Measurements from ENCODE around the gene RNF4. TPM values are rescaled to one million over a fixed set of nuclear protein-coding genes. Genes with fewer than 3 reads are reported as not detected.

RNF4 gene
- total RNA-seq, 1 donor: 68.8 TPM

- Histone ChIP-seq H4K20me1 (ENCODE audit: insufficient read depth, low read length) (peaks cover 85% of the 10 kb centered on the region), H2AFZ (ENCODE audit: low read length) (no peak overlapping the region), H3K27me3 (ENCODE audit: insufficient read depth, low read length) (no peaks in the 10 kb centered on the region), H3K4me3 (ENCODE audit: insufficient read depth, low read length) (no peak overlapping the region), H3K9me3 (ENCODE audit: low read depth, low read length) (no peaks in the 10 kb centered on the region), H3K4me1 (ENCODE audit: insufficient read depth, low read length) (peaks cover 18% of the 10 kb centered on the region), H3K27ac (ENCODE audit: low read depth, low read length) (no peak overlapping the region), H3K4me2 (ENCODE audit: insufficient read depth, low read length) (no peak overlapping the region), H3K36me3 (ENCODE audit: insufficient read depth, low read length) (peaks cover 9% of the 10 kb centered on the region), H3K79me2 (ENCODE audit: insufficient read depth, low read length) (peaks cover 100% of the 10 kb centered on the region)
- no peak for DNase-seq (ENCODE audit: insufficient read length, low spot score, missing footprints)
- TF ChIP-seq CTCF (IDR thresholded peaks at IDR 0.05; ENCODE audit: extremely low read depth, low read depth, low read length): no peak
Observed at GRCh38 chr4:2485956-2486355, 17.1 kb downstream of the RNF4 start.

GRCh38 chr4:2486981-2487380 is 18.1 kb downstream of the RNF4 start:
- Histone ChIP-seq H3K27ac (ENCODE audit: low read depth, low read length) (no peak overlapping the region), H3K9me3 (ENCODE audit: low read depth, low read length) (no peaks in the 10 kb centered on the region), H3K36me3 (ENCODE audit: insufficient read depth, low read length) (peaks cover 17% of the 10 kb centered on the region), H3K4me2 (ENCODE audit: insufficient read depth, low read length) (no peak overlapping the region), H2AFZ (ENCODE audit: low read length) (no peak overlapping the region), H4K20me1 (ENCODE audit: insufficient read depth, low read length) (peaks cover 79% of the 10 kb centered on the region), H3K4me3 (ENCODE audit: insufficient read depth, low read length) (no peak overlapping the region), H3K4me1 (ENCODE audit: insufficient read depth, low read length) (peaks cover 18% of the 10 kb centered on the region), H3K79me2 (ENCODE audit: insufficient read depth, low read length) (peaks cover 98% of the 10 kb centered on the region), H3K27me3 (ENCODE audit: insufficient read depth, low read length) (no peaks in the 10 kb centered on the region)
- DNase-seq (ENCODE audit: insufficient read length, low spot score, missing footprints): peak; percentile 55
- TF ChIP-seq CTCF (IDR thresholded peaks at IDR 0.05; ENCODE audit: extremely low read depth, low read depth, low read length): no peak

- H3K4me1 ChIP-seq (ENCODE audit: insufficient read depth, low read length): peaks cover 17% of the 10 kb centered on the region
- H4K20me1 ChIP-seq (ENCODE audit: insufficient read depth, low read length): peaks cover 78% of the 10 kb centered on the region
- H2AFZ ChIP-seq (ENCODE audit: low read length): no peak overlapping the region
- H3K4me3 ChIP-seq (ENCODE audit: insufficient read depth, low read length): no peak overlapping the region
- no peaks in the 10 kb centered on the region for H3K9me3 ChIP-seq (ENCODE audit: low read depth, low read length)
- H3K36me3 ChIP-seq (ENCODE audit: insufficient read depth, low read length): peaks cover 23% of the 10 kb centered on the region
- no peak overlapping the region for H3K27ac ChIP-seq (ENCODE audit: low read depth, low read length)
- peaks cover 98% of the 10 kb centered on the region for H3K79me2 ChIP-seq (ENCODE audit: insufficient read depth, low read length)
- no peak for TF ChIP-seq CTCF (IDR thresholded peaks at IDR 0.05; ENCODE audit: extremely low read depth, low read depth, low read length)
- no peak overlapping the region for H3K4me2 ChIP-seq (ENCODE audit: insufficient read depth, low read length)
- no peak for DNase-seq (ENCODE audit: insufficient read length, low spot score, missing footprints)
- H3K27me3 ChIP-seq (ENCODE audit: insufficient read depth, low read length): no peaks in the 10 kb centered on the region
Observed at GRCh38 chr4:2487632-2488031, 18.7 kb downstream of the RNF4 start.

- DNase-seq (ENCODE audit: insufficient read length, low spot score, missing footprints): peak; percentile 48
- H3K79me2 ChIP-seq (ENCODE audit: insufficient read depth, low read length): peaks cover 97% of the 10 kb centered on the region
- H3K4me3 ChIP-seq (ENCODE audit: insufficient read depth, low read length): no peak overlapping the region
- peaks cover 73% of the 10 kb centered on the region for H4K20me1 ChIP-seq (ENCODE audit: insufficient read depth, low read length)
- H2AFZ ChIP-seq (ENCODE audit: low read length): no peak overlapping the region
- no peak overlapping the region for H3K27ac ChIP-seq (ENCODE audit: low read depth, low read length)
- no peaks in the 10 kb centered on the region for H3K9me3 ChIP-seq (ENCODE audit: low read depth, low read length)
- peaks cover 31% of the 10 kb centered on the region for H3K36me3 ChIP-seq (ENCODE audit: insufficient read depth, low read length)
- H3K4me1 ChIP-seq (ENCODE audit: insufficient read depth, low read length): peaks cover 12% of the 10 kb centered on the region
- TF ChIP-seq CTCF (IDR thresholded peaks at IDR 0.05; ENCODE audit: extremely low read depth, low read depth, low read length): no peak
- no peaks in the 10 kb centered on the region for H3K27me3 ChIP-seq (ENCODE audit: insufficient read depth, low read length)
- H3K4me2 ChIP-seq (ENCODE audit: insufficient read depth, low read length): no peak overlapping the region
Observed at GRCh38 chr4:2489081-2489805, 20.3 kb downstream of the RNF4 start.
